GM18511 (cell line): ENCODE measurements around the gene ENKUR.
"Not testable (repeated sequence)": the region's sequence is repeated elsewhere in the genome, so short reads cannot be mapped to it uniquely, and the experiment has no call there.

Source experiments
- ATAC-seq: cut with Tn5 transposase; IDR thresholded peaks from one replicate; pipeline ENCODE4 v1.9.1; 2021; ENCODE audit warnings: mild to moderate bottlenecking, moderate library complexity; ENCODE audit not compliant: unreplicated experiment

ENKUR gene

DNA sequence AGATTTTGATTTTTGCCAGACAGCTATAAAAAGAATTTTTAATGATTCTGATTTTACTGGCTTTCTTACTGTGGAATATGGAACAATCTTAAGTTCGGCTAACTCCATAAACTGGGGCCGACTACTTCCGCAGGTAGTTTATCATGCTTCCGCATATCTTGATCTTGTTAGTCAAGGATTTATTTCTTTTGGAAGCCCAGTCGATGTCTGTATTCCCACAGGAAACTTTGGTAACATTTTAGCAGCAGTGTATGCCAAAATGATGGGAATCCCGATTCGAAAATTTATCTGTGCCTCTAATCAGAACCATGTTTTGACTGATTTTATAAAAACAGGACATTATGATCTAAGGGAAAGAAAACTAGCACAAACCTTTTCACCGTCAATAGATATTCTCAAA is 8.6 kb upstream of the ENKUR start:
- ATAC-seq = no peak

DNA sequence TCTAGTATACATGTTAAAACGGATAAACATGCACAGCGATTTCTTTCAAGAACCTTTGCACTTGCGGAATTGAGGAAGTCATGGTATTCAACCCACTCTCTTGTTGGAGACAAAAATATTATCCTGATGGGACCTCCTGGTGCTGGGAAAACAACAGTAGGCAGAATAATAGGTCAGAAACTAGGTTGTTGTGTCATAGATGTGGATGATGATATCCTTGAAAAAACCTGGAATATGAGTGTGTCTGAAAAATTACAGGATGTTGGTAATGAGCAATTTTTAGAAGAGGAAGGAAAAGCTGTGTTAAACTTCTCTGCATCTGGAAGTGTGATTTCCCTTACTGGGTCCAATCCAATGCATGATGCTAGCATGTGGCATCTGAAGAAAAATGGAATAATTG is 7.3 kb upstream of the ENKUR start:
- ATAC-seq = no peak

- no peak for ATAC-seq
Measured at GRCh38 chr10:25018703-25019102, 2.7 kb upstream of the ENKUR start.

DNA sequence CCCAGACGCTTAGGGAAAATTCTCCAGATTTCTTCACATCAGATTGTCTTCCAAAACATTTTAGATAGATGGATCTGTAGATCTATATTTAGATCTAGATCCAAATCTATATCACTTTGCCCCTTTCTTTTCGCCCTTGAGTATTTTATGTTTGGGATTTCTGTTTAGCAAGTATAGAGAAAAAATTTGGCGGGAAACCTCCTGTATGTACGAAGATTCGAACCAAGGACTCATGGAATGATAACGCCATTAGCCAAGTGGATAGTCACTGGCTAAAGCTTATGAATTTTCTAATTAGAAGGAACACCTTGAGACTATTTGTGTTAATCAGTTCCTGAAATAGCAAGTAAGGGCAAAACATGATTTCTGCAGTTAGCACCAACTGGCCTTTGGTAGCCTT is 1.7 kb upstream of the ENKUR start:
- no peak for ATAC-seq

DNA sequence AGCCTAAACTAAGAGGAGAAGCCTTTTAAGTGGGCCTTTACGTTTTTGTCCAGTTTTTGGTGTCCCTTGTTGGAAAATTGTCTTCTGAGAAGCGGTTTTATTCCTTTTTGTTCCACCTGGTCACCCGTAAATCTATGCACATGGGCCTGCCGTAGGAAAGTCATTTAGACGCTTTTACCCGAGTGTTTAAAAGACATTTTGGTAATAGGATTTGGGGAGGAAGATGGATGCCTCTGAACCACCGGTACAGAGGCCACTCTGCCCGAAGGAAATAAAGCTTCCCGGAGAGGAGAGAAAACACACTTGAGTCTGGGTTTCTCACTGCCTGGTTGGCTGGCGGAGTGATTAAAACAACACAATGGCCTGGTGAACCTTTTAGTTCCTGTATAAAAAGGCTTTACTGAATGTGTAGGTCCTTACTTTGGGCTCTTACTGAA is 1.2 kb upstream of the ENKUR start:
- peak; percentile 3 for ATAC-seq

DNA sequence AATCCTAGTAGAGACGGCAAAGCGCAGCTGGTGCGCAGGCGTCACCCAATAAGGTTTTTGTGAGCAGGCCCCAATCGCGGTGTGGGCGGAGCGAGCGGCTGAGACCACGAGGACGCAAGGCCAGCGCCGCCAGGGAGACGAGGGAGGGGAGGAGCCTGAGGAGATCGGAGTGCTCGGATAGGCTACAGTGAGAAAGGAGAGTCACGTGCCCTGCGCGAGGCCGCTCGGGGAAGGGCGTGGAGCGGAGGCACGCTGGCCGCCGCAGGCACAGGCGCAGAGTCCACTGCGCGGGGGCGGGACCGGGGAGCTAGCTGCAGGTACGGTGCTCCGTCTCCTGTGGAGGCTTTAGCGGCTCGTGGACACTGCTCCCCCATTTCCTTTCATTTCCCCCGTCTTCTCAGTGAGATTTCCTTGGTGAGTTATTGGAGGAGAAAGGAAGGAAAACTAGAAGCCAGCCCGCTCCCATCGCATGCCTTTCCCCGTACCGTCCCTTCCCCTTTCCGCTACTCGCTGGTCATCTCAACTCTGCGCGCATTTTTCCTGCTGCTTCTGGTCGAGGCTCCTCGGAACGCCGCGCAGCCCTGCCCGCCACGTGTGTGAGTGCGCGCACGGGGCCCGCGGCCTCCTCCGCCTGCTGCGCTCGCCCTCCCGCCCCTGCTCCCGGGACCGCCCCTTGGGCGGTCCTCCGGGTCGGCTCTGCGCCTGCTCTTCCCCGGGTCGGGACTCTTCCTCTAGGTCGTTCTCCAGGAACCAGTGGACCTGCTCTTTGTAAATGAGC is 607 bp upstream of the ENKUR start, which contains the start of gene THNSL1:
THNSL1 (plus strand) TSS at position 237 of the 778 bp plus-strand sequence. CDS start 6,612 bp downstream, outside the sequence.
- peak; percentile 98 for ATAC-seq

DNA sequence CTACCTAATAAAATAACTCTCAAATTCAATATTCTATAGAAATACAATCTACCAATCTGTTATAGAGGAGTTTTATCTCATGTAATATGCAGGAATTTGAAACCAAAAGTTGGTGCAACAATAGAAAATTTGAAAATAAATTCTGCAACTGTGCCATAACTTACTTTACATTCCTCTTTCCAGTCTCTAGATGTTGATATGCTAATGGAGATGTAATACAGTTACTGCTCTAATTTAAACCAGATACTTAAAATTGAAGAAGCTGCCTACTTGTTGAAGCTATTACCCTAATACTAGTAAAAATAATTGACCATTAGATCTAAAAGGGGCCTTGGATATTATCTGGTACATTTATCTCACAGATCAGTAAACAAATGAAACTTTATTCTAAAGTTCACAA is 1.4 kb downstream of the ENKUR start:
- no peak for ATAC-seq

- ATAC-seq = not testable (repeated sequence)
Measured at GRCh38 chr10:25011591-25011990, 4.4 kb downstream of the ENKUR start.

GRCh38 chr10:24998044-24998443 is 17.9 kb downstream of the ENKUR start:
- ATAC-seq = no peak

GRCh38 chr10:24995072-24995471 is 20.9 kb downstream of the ENKUR start:
- ATAC-seq = no peak

GRCh38 chr10:24993237-24993958 is 22.6 kb downstream of the ENKUR start:
- no peak for ATAC-seq

DNA sequence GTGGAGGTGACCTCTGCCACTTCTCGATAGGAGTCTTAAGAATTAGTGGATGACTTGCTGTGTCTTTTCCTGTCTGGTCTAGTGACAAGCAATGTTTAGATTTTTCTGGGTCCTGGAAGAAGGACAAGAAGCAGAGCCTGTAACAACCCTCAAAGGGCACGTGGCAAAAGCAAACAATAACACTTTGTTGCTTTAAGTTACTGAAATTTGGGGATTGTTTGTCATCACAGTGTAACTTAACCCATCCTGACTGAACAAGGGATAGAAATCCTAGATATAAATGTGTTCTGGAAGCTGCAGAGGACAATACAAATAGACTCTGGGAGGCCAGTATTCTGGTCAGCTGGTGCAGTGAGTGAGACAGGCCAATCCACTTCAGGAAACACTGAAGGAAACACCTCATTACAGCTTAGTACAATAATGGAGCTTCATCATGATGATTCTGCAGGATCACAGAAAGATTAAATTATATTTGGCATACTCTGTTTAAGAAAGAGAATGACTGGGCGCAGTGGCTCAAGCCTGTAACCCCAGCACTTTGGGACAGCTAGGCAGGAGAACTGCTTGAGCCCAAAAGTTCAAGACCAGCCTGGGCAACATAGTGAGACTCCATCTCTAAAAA is 23.3 kb downstream of the ENKUR start:
- no peak for ATAC-seq

DNA sequence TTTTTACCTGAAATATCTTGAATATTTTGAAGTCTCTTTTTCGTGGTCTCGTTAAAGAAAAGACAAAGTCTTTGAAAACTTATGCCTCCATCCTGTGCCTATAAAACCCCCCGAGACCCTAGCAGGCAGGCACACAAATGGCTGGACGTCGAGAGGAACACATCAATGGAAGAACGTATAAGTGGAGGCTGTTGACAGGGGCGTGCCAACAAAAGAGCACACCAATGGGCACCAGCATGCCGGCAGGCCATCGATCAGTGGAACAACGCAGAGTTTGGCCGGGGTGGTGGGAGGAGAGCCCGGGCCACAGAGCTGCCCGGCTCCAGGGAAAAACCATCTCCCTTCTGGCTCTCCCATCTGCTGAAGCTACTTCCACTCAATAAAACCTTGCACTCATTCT is 24.7 kb downstream of the ENKUR start:
- ATAC-seq = no peak

DNA sequence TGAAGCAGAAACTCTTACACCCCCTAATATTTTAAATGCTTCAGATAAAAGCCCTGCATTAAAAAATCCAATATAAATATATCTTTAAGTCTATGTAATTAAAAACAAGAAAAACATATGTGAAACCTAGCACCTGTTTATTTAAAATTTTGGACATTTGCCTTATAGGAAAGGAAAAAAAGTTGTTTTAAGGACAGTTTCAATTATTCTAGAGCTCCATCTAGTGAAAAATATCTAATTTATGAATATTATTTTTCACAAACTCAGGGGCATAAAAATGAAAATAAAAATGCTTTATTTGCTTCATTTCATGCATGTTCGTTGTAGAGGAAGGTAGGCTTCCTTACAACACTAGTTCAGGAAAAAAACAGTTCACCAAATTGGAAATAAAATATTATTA is 26.1 kb downstream of the ENKUR start:
- no peak for ATAC-seq

DNA sequence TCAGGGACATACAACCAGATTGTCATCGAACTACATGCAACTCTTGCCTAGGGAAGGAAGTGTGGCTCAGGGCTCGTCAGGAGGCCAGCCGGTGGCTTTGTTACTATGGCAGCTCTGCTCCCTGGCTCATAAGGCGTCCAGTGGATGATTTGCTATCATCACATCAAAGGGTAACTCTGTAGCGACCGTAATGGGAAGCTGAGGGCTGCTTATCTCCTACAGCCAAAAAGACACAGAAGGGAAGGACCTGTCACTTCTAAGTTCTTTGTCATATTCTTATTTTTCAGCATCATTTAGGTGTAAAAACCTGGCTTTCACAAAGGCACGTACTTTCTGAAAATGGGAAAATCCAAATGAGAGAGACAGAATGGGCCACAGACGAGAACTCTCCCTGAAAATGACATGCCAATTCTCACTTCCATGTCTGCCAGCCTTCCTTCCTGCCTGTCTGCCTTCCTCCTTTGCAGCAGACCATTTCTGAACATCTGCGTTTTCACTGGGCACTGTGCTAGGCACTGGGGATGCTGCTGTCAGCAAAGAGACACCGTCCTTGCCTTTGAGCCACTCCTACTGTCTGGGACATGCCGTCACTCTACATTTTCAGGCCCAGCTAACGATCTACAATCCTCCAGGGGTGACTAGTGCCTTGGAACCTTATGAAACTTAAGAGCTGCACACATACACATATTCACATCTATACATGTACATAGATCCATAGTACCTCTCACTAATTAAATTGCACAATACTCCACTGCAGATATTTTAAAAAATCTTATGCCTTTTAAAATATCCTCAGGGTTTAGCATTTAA is 26.9 kb downstream of the ENKUR start:
- no peak for ATAC-seq

DNA sequence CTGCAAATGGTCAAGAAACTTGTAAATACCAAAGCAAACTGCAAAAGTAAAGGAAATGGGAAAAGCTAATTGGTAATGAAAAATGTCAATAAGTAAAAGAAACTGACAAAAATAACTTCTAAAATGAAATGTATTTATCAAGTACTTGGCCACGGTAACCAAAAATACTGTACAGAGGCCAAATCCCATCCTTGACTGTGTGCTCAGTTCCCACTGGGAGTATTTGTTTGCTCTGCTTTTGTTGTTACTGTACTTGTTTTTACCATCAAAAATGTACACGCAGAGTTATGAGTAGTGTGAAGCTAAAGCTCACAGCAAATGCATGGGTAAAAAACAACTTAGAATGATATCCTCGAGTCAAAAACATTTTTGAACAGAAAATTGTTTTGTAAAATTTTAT is 31.1 kb downstream of the ENKUR start:
- ATAC-seq = no peak

- ATAC-seq = no peak
Measured at GRCh38 chr10:24983946-24984345, 32.0 kb downstream of the ENKUR start.

DNA sequence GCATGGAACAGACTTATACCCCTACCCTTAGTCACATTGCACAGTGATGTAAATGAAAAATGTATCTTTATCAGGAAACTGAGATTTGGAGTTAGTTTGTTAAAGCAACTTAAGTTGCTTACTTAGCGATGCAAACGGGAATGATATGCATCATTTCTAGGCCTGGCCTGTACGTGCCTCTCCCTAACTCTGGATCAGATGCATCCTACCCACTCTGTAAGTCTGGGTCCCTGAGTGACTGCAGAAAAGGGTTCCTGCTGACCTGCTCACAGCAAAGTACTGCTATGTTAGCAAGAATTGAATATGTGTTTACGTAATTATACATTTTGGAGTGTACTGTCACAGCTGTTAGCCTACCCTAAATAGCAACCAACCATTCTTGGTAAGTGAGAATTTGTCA is 32.8 kb downstream of the ENKUR start:
- peak; percentile 7 for ATAC-seq

DNA sequence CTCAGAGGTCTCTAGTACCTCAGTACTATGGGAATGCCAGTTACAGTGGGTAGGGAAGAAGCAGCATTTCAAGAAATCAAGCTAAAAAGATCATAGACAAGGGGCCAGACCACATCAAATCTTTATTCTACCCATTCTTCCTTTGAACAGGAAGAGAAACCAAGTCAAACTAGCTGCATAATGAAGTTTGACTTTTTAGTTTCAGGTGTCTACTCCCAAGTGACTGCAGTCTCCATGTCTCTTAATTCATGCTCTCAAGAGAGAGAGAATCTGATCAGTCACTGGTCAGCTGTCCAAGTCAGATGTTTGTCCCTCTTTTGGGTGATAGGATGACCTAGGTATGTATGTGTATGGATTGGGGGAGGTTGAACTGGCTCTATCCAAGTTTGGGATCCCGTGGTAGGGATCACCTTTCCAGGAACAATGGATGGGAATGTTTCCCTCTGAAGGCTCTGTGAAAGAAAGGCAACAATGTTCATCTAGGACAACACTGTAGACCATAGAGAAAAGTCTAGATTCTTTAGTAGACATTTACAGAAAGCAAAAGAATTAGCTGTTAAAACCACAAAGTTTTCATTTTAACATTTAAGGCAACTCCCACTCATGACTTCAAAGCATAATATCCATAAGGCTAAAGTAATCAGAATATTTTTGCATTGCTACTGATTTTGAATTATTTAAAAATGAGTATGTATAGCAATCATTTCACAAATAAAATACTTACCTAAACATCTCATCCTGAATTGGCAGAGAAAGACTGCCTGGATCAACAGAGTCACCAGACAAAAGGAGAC is 33.4 kb downstream of the ENKUR start:
- peak; percentile 73 for ATAC-seq

DNA sequence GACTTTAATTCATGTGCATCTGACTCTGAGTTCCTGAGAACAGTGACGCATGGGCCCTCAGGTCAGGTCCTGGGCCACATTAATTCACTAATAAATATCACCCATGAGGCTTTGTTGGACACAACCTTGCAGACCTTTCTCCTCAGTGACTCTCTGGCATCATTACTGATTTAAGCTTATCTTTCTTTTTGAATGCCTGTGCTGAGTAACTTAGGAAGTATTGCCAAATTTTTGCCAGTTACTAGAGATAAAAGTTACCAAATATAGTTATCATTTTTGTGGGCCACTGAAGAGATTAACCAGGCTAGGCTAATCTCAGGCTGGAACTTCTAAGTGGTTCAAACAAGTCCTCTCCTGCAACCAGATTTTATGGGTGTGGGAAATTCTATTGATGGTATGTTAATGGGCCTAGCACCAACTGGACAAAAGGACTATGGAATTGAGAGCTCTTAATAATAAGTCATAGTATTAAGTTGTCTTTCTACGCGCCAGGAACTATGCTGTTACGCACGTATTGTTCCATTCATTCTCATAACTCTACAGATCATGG is 34.7 kb downstream of the ENKUR start:
- ATAC-seq = no peak
